Activated naive CD8-positive, alpha-beta T cell treated with anti-CD3 and anti-CD28 coated beads, Interleukin-2, amount 50 U/mL, for 24 hours (primary cell): ENCODE data around the gene MSLN.
"Not testable (repeated sequence)": the region's sequence is repeated elsewhere in the genome, so short reads cannot be mapped to it uniquely, and the experiment has no call there.

Source experiments
- ATAC-seq: fragments of 150-1000 bp; cut with Tn5 transposase; one replicate; pipeline ENCODE4 v1.10.0; 2021
- DNase-seq: peaks from one replicate; pipeline ENCODE4 v3.0.0; 2021
- H3K27ac Mint-ChIP-seq: one replicate; pipeline ENCODE4 v1.8.0; 2021; ENCODE audit warnings: mild to moderate bottlenecking, mixed read lengths
- H3K27me3 Mint-ChIP-seq: one replicate; pipeline ENCODE4 v1.8.0; 2021; ENCODE audit warnings: mixed read lengths
- H3K36me3 Mint-ChIP-seq: one replicate; pipeline ENCODE4 v1.8.0; 2021; ENCODE audit warnings: low read depth, mixed read lengths
- H3K4me1 Mint-ChIP-seq: one replicate; pipeline ENCODE4 v1.8.0; 2021; ENCODE audit warnings: mixed read lengths
- H3K4me3 Mint-ChIP-seq: one replicate; pipeline ENCODE4 v1.8.0; 2021; ENCODE audit warnings: mild to moderate bottlenecking, moderate library complexity, mixed read lengths
- H3K9me3 Mint-ChIP-seq: one replicate; pipeline ENCODE4 v1.8.0; 2021; ENCODE audit warnings: mixed read lengths

The MSLN gene

GRCh38 chr16:766820-767640, 6.5 kb downstream of the MSLN start:
- ATAC-seq, result no peak
- no peaks in the 10 kb centered on the region for H3K36me3 Mint-ChIP-seq
- no peaks in the 10 kb centered on the region for H3K27me3 Mint-ChIP-seq
- no peak overlapping the region for H3K27ac Mint-ChIP-seq
- H3K9me3 Mint-ChIP-seq, result no peaks in the 10 kb centered on the region
- no peak overlapping the region for H3K4me3 Mint-ChIP-seq
- H3K4me1 Mint-ChIP-seq, result no peaks in the 10 kb centered on the region
- DNase-seq, result no peak

GRCh38 chr16:767743-768235, 7.3 kb downstream of the MSLN start:
- Mint-ChIP-seq H3K27ac (no peak overlapping the region), H3K36me3 (no peaks in the 10 kb centered on the region), H3K4me3 (no peak overlapping the region), H3K9me3 (no peaks in the 10 kb centered on the region), H3K4me1 (no peaks in the 10 kb centered on the region), H3K27me3 (no peaks in the 10 kb centered on the region)
- ATAC-seq (no peak), DNase-seq (no peak)

- Mint-ChIP-seq H3K27me3 (no peaks in the 10 kb centered on the region), H3K4me1 (no peaks in the 10 kb centered on the region), H3K9me3 (no peaks in the 10 kb centered on the region), H3K4me3 (no peak overlapping the region), H3K36me3 (no peaks in the 10 kb centered on the region), H3K27ac (no peak overlapping the region)
- DNase-seq, result no peak
- no peak for ATAC-seq
Observed at GRCh38 chr16:768428-768827, 7.9 kb downstream of the MSLN start.

GRCh38 chr16:769184-769784, 8.8 kb downstream of the MSLN start:
- Mint-ChIP-seq H3K27me3 (no peaks in the 10 kb centered on the region), H3K27ac (no peak overlapping the region), H3K9me3 (no peaks in the 10 kb centered on the region), H3K36me3 (no peaks in the 10 kb centered on the region), H3K4me3 (no peak overlapping the region), H3K4me1 (no peaks in the 10 kb centered on the region)
- ATAC-seq (no peak), DNase-seq (no peak)

GRCh38 chr16:769934-770333, 9.4 kb downstream of the MSLN start:
- H3K4me3 Mint-ChIP-seq, result no peak overlapping the region
- no peaks in the 10 kb centered on the region for H3K9me3 Mint-ChIP-seq
- no peak overlapping the region for H3K27ac Mint-ChIP-seq

GRCh38 chr16:770411-770810, 9.9 kb downstream of the MSLN start:
- no peaks in the 10 kb centered on the region for H3K27me3 Mint-ChIP-seq
- no peak for ATAC-seq
- no peak overlapping the region for H3K4me3 Mint-ChIP-seq
- H3K27ac Mint-ChIP-seq, result no peak overlapping the region
- DNase-seq, result no peak
- H3K9me3 Mint-ChIP-seq, result no peaks in the 10 kb centered on the region
- no peaks in the 10 kb centered on the region for H3K36me3 Mint-ChIP-seq
- H3K4me1 Mint-ChIP-seq, result no peaks in the 10 kb centered on the region

More at GRCh38 chr16:769934-770333, 9.4 kb downstream of the MSLN start:
- H3K4me1 Mint-ChIP-seq, result no peaks in the 10 kb centered on the region
- DNase-seq (no peak), ATAC-seq (no peak)
- H3K36me3 Mint-ChIP-seq, result no peaks in the 10 kb centered on the region
- no peaks in the 10 kb centered on the region for H3K27me3 Mint-ChIP-seq

GRCh38 chr16:772959-773358, 12.4 kb downstream of the MSLN start:
- no peak overlapping the region for H3K4me3 Mint-ChIP-seq
- H3K27ac Mint-ChIP-seq, result no peak overlapping the region
- ATAC-seq (no peak), DNase-seq (no peak)
- H3K36me3 Mint-ChIP-seq, result no peaks in the 10 kb centered on the region
- H3K4me1 Mint-ChIP-seq, result no peaks in the 10 kb centered on the region
- no peaks in the 10 kb centered on the region for H3K9me3 Mint-ChIP-seq
- H3K27me3 Mint-ChIP-seq, result peaks cover 4% of the 10 kb centered on the region

GRCh38 chr16:774086-775001, 13.8 kb downstream of the MSLN start:
- Mint-ChIP-seq H3K9me3 (no peaks in the 10 kb centered on the region), H3K4me3 (no peak overlapping the region), H3K27me3 (peaks cover 7% of the 10 kb centered on the region), H3K27ac (no peak overlapping the region), H3K36me3 (no peaks in the 10 kb centered on the region), H3K4me1 (no peaks in the 10 kb centered on the region)
- ATAC-seq, result no peak
- DNase-seq, result no peak

GRCh38 chr16:775236-775796, 14.8 kb downstream of the MSLN start:
- H3K27me3 Mint-ChIP-seq, result peaks cover 7% of the 10 kb centered on the region
- DNase-seq (no peak), ATAC-seq (no peak)
- no peaks in the 10 kb centered on the region for H3K4me1 Mint-ChIP-seq
- no peaks in the 10 kb centered on the region for H3K36me3 Mint-ChIP-seq
- no peak overlapping the region for H3K4me3 Mint-ChIP-seq
- no peaks in the 10 kb centered on the region for H3K9me3 Mint-ChIP-seq
- H3K27ac Mint-ChIP-seq, result no peak overlapping the region

- DNase-seq, H3K9me3 Mint-ChIP-seq, H3K27me3 Mint-ChIP-seq, H3K36me3 Mint-ChIP-seq, ATAC-seq, H3K4me1 Mint-ChIP-seq, H3K4me3 Mint-ChIP-seq, H3K27ac Mint-ChIP-seq: not testable (repeated sequence)
Observed at GRCh38 chr16:776298-776697, 15.8 kb downstream of the MSLN start.

GRCh38 chr16:776824-777223, 16.3 kb downstream of the MSLN start:
- DNase-seq (no peak), ATAC-seq (no peak)
- peaks cover 7% of the 10 kb centered on the region for H3K27me3 Mint-ChIP-seq
- no peaks in the 10 kb centered on the region for H3K9me3 Mint-ChIP-seq
- H3K36me3 Mint-ChIP-seq, result no peaks in the 10 kb centered on the region
- no peaks in the 10 kb centered on the region for H3K4me1 Mint-ChIP-seq
- H3K4me3 Mint-ChIP-seq, result no peak overlapping the region
- no peak overlapping the region for H3K27ac Mint-ChIP-seq

GRCh38 chr16:777826-778225, 17.3 kb downstream of the MSLN start:
- H3K27me3 Mint-ChIP-seq, result peaks cover 7% of the 10 kb centered on the region
- H3K4me3 Mint-ChIP-seq, result no peak overlapping the region
- H3K4me1 Mint-ChIP-seq, result no peaks in the 10 kb centered on the region
- H3K36me3 Mint-ChIP-seq, result no peaks in the 10 kb centered on the region
- no peak for DNase-seq
- no peaks in the 10 kb centered on the region for H3K9me3 Mint-ChIP-seq
- no peak for ATAC-seq
- H3K27ac Mint-ChIP-seq, result no peak overlapping the region

- no peak overlapping the region for H3K4me3 Mint-ChIP-seq
- ATAC-seq (no peak), DNase-seq (no peak)
- H3K27ac Mint-ChIP-seq, result no peak overlapping the region
- H3K9me3 Mint-ChIP-seq, result no peaks in the 10 kb centered on the region
- H3K4me1 Mint-ChIP-seq, result no peaks in the 10 kb centered on the region
- no peaks in the 10 kb centered on the region for H3K36me3 Mint-ChIP-seq
- peaks cover 7% of the 10 kb centered on the region for H3K27me3 Mint-ChIP-seq
Observed at GRCh38 chr16:778447-778846, 17.9 kb downstream of the MSLN start.

GRCh38 chr16:778909-779527, 18.5 kb downstream of the MSLN start:
- H3K27ac Mint-ChIP-seq, result no peak overlapping the region
- no peaks in the 10 kb centered on the region for H3K4me1 Mint-ChIP-seq
- H3K27me3 Mint-ChIP-seq, result peaks cover 7% of the 10 kb centered on the region
- H3K4me3 Mint-ChIP-seq, result no peak overlapping the region
- no peaks in the 10 kb centered on the region for H3K36me3 Mint-ChIP-seq
- DNase-seq (no peak), ATAC-seq (no peak)
- no peaks in the 10 kb centered on the region for H3K9me3 Mint-ChIP-seq
